IMR-90 (cell line): ENCODE results near the gene SPTB. TPM values are rescaled to one million over a fixed set of nuclear protein-coding genes. Genes with fewer than 3 reads are reported as not detected.

Experiments used
- ATAC-seq: fragments of 200-7000 bp; cut with Tn5 transposase; 2 replicates; pipeline ENCODE4 v1.9.1; 2020; ENCODE audit warnings: low read depth, mild to moderate bottlenecking, moderate library complexity
- BruUV-seq: library from RNA; stranded (reverse); fragments of 400-500 nt; replicated peaks from 2 replicates; lab custom pipeline; 2021; lab: Mats Ljungman, UMichigan
- CTCF ChIA-PET: fragments of 300-600 bp; formaldehyde crosslinking; extraction: SDS; loops from one replicate; lab custom pipeline; 2021; ENCODE audit warnings: antibody characterized with exemption; lab: Yijun Ruan, JAX
- POLR2A ChIA-PET: fragments of 300-600 bp; sonication (Branson Sonifier 250); formaldehyde crosslinking; loops from one replicate; lab custom pipeline; 2022; ENCODE audit warnings: antibody characterized with exemption; ENCODE audit not compliant: unreplicated experiment; lab: Charles Lee
- DNase-seq: peaks from one replicate; pipeline ENCODE4 v3.0.0; 2013
- H2AFZ ChIP-seq: replicated peaks from 2 replicates; pipeline ENCODE3; 2013; ENCODE audit warnings: low read length, mild to moderate bottlenecking; ENCODE audit not compliant: poor library complexity
- H2AK5ac ChIP-seq: 2 replicates; pipeline ENCODE4 v1.6.1; 2013; ENCODE audit warnings: low read depth, low read length, inconsistent platforms
- H2AK9ac ChIP-seq: replicated peaks from 2 replicates; pipeline ENCODE3; 2013; ENCODE audit warnings: mild to moderate bottlenecking, low read depth, low read length, moderate library complexity; ENCODE audit not compliant: poor library complexity
- H2BK120ac ChIP-seq: 2 replicates; pipeline ENCODE4 v1.6.1; 2013; ENCODE audit warnings: low read depth, low read length, inconsistent platforms
- H2BK15ac ChIP-seq: 3 replicates; pipeline ENCODE4 v1.6.1; 2013; ENCODE audit warnings: low read depth, low read length, inconsistent platforms
- H2BK20ac ChIP-seq: 2 replicates; pipeline ENCODE4 v1.6.1; 2013; ENCODE audit warnings: low read depth, mild to moderate bottlenecking, inconsistent platforms, low read length, moderate library complexity
- H2BK5ac ChIP-seq: 2 replicates; pipeline ENCODE4 v1.6.1; 2013; ENCODE audit warnings: mild to moderate bottlenecking, low read depth, low read length, inconsistent platforms; ENCODE audit not compliant: poor library complexity, severe bottlenecking
- H3K14ac ChIP-seq: replicated peaks from 2 replicates; pipeline ENCODE4 v1.6.1; 2013; ENCODE audit warnings: low read depth, low read length, inconsistent platforms
- H3K18ac ChIP-seq: 2 replicates; pipeline ENCODE4 v1.6.1; 2013; ENCODE audit warnings: low read depth, low read length, control low read depth
- H3K23ac ChIP-seq: 2 replicates; pipeline ENCODE4 v1.6.1; 2013; ENCODE audit warnings: low read depth, low read length, inconsistent platforms
- H3K27ac ChIP-seq: 2 replicates; pipeline ENCODE4 v1.5.1; 2013; ENCODE audit warnings: mild to moderate bottlenecking, control low read depth, low read length; ENCODE audit not compliant: insufficient read depth
- H3K27me3 ChIP-seq: 2 replicates; pipeline ENCODE4 v1.6.1; 2013; ENCODE audit warnings: low read length; ENCODE audit not compliant: control insufficient read depth, insufficient read depth
- H3K36me3 ChIP-seq: 2 replicates; pipeline ENCODE4 v1.6.1; 2013; ENCODE audit warnings: low read length, mixed read lengths; ENCODE audit not compliant: control insufficient read depth, insufficient read depth
- H3K4ac ChIP-seq: 2 replicates; pipeline ENCODE4 v1.6.1; 2013; ENCODE audit warnings: low read depth, low read length, inconsistent platforms
- H3K4me1 ChIP-seq: 2 replicates; pipeline ENCODE4 v1.6.1; 2013; ENCODE audit warnings: low read length, mixed read lengths; ENCODE audit not compliant: control insufficient read depth, insufficient read depth
- H3K4me2 ChIP-seq: 2 replicates; pipeline ENCODE4 v1.6.1; 2013; ENCODE audit warnings: low read depth, mild to moderate bottlenecking, control low read depth, low read length, moderate library complexity
- H3K4me3 ChIP-seq: 2 replicates; pipeline ENCODE4 v1.5.1; 2013; ENCODE audit warnings: low read depth, mild to moderate bottlenecking, control low read depth, low read length, moderate library complexity; ENCODE audit not compliant: insufficient read depth
- H3K56ac ChIP-seq: 2 replicates; pipeline ENCODE4 v1.6.1; 2013; ENCODE audit warnings: low read length, inconsistent platforms; ENCODE audit not compliant: insufficient read depth; ENCODE audit errors: extremely low read depth
- H3K79me1 ChIP-seq, 2 experiments: 2 replicates each; pipeline ENCODE4 v1.6.1; 2013; ENCODE audit warnings: low read length in 2 of 2, inconsistent platforms in 1 of 2, low read depth in 1 of 2
- H3K9ac ChIP-seq: 2 replicates; pipeline ENCODE4 v1.6.1; 2013; ENCODE audit warnings: low read depth, low read length, control low read depth
- H3K9me1 ChIP-seq: 2 replicates; pipeline ENCODE4 v1.6.1; 2013; ENCODE audit warnings: low read length, inconsistent platforms; ENCODE audit not compliant: insufficient read depth
- H3K9me3 ChIP-seq: 2 replicates; pipeline ENCODE4 v1.6.1; 2013; ENCODE audit warnings: low read length; ENCODE audit not compliant: control insufficient read depth, insufficient read depth
- H4K20me1 ChIP-seq: 2 replicates; pipeline ENCODE4 v1.6.1; 2013; ENCODE audit warnings: low read length, inconsistent platforms; ENCODE audit not compliant: insufficient read depth
- H4K5ac ChIP-seq: 2 replicates; pipeline ENCODE4 v1.6.1; 2013; ENCODE audit warnings: mild to moderate bottlenecking, low read depth, low read length, control low read depth
- H4K8ac ChIP-seq, 2 experiments: 2 replicates each; pipeline ENCODE4 v1.6.1; 2013; ENCODE audit warnings: low read depth in 2 of 2, low read length in 2 of 2, control low read depth in 1 of 2, inconsistent platforms in 1 of 2
- H4K91ac ChIP-seq: 2 replicates; pipeline ENCODE4 v1.6.1; 2013; ENCODE audit warnings: low read depth, low read length, inconsistent platforms; ENCODE audit not compliant: insufficient read depth
- CHD1 ChIP-seq: IDR thresholded peaks from 2 replicates; pipeline ENCODE4 v1.6.1; 2012; ENCODE audit warnings: low read depth, low read length, improper control_type of control experiment
- CTCF ChIP-seq: conservative IDR thresholded peaks from 2 replicates; pipeline ENCODE4 v1.5.1; 2012; ENCODE audit warnings: mild to moderate bottlenecking, low read depth, low read length, improper control_type of control experiment
- MAFK ChIP-seq: IDR thresholded peaks from 2 replicates; pipeline ENCODE4 v1.6.1; 2012; ENCODE audit warnings: low read depth, low read length, improper control_type of control experiment
- MAZ ChIP-seq: IDR thresholded peaks from 2 replicates; pipeline ENCODE4 v1.6.1; 2012; ENCODE audit warnings: low read depth, mild to moderate bottlenecking, low read length, improper control_type of control experiment, moderate library complexity, borderline replicate concordance
- POLR2A ChIP-seq: IDR thresholded peaks from 2 replicates; pipeline ENCODE4 v1.6.1; 2012; ENCODE audit warnings: mild to moderate bottlenecking, low read depth, low read length
- RAD21 ChIP-seq: IDR thresholded peaks from 2 replicates; pipeline ENCODE4 v1.6.1; 2012; ENCODE audit warnings: low read length, improper control_type of control experiment
- RCOR1 ChIP-seq: IDR thresholded peaks from 2 replicates; pipeline ENCODE4 v1.6.1; 2012; ENCODE audit warnings: mild to moderate bottlenecking, low read length, improper control_type of control experiment; ENCODE audit not compliant: insufficient replicate concordance
- RFX5 ChIP-seq: IDR thresholded peaks from 2 replicates; pipeline ENCODE4 v1.8.0; 2012; ENCODE audit warnings: low read depth, mild to moderate bottlenecking, low read length, moderate library complexity
- SMC3 ChIP-seq: fragments of 150-350 bp; IDR thresholded peaks from 2 replicates; pipeline ENCODE4 v1.6.1; 2016; ENCODE audit warnings: low read depth, mild to moderate bottlenecking, antibody characterized with exemption, low read length, moderate library complexity
- USF2 ChIP-seq: fragments of 150-350 bp; IDR thresholded peaks from 2 replicates; pipeline ENCODE4 v1.6.1; 2017; ENCODE audit warnings: mild to moderate bottlenecking, antibody characterized with exemption, low read length, low read depth
- WGBS, 2 experiments: methylation state at CpG; one replicate each; pipeline versions ENCODE4 v1.1.5 to v1.1.7; 2013; ENCODE audit warnings: missing lambda C conversion rate in 2 of 2; ENCODE audit not compliant: insufficient read length in 1 of 2; ENCODE audit errors: extremely low coverage in 2 of 2; 5-methylcytosine and 5-hydroxymethylcytosine counted together
- dilution Hi-C: fragments of 300-500 bp; cut with HindIII; formaldehyde crosslinking; loops from one replicate; pipeline ENCODE4 v1.14.3; 2018; ENCODE audit warnings: low sequenced_read_pairs; ENCODE audit not compliant: unreplicated experiment
- in situ Hi-C: fragments of 300-500 bp; cut with MboI; formaldehyde crosslinking; loops from 3 replicates; pipeline ENCODE4 v1.14.3; 2019; ENCODE audit warnings: low sequenced_read_pairs, inconsistent platforms, mixed read lengths
- intact Hi-C: fragments of 100-400 bp; cut with micrococcal nuclease; formaldehyde crosslinking; loops from 2 replicates; pipeline ENCODE4 v1.10.0; 2022
- polyA plus RNA-seq, 3 experiments: library from polyadenylated mRNA; depleted of rRNA; stranded (reverse); fragments of >200 nt; gene quantifications; 2 replicates each; pipeline ENCODE4 v1.2.3, GENCODE V29; 2012; ENCODE audit warnings: low replicate concordance in 1 of 3
- total RNA-seq: library from RNA; depleted of rRNA; stranded (reverse); fragments of >200 nt; gene quantifications from 2 replicates; pipeline ENCODE4 v1.2.3, GENCODE V29; 2012

SPTB gene
- total and polyA plus RNA-seq, 2 of the 4 experiments (the other 2 are of a cell fraction) = under 0.01 to 0.07 TPM

GRCh38 chr14:64760146-64760755 is 119.5 kb downstream of the SPTB start:
- no peak for ATAC-seq
- H2BK15ac ChIP-seq = peak overlapping the region; percentile 98; the same call in 1 of the 3 replicates
- DNase-seq = peak; percentile 42
- peak overlapping the region; percentile 96 for H3K4ac ChIP-seq
- no peak overlapping the region; the same call in 1 of the 2 replicates for H3K18ac ChIP-seq
- H4K91ac ChIP-seq = 0 out of 2 replicates have a peak overlapping the region, but pooled peaks have one; percentile 96
- H4K8ac ChIP-seq = 0 out of 4 replicates have a peak overlapping the region, but pooled peaks of 1 of the 2 experiments have one; percentile 20
- CTCF ChIA-PET = no interaction called here
- in situ Hi-C loops = loop anchor here (5.0 to 10.0 kb wide), 2 partner anchors 88 to 225 kb away; no protein-coding TSS in a partner anchor
- H3K9me1 ChIP-seq = peaks cover 26% of the 10 kb centered on the region
- no peak overlapping the region for H2BK5ac ChIP-seq
- no peaks in the 10 kb centered on the region for H3K27me3 ChIP-seq
- H3K4me1 ChIP-seq = peaks cover 52% of the 10 kb centered on the region
- no peaks in the 10 kb centered on the region for H3K79me1 ChIP-seq
- H3K4me3 ChIP-seq = no peak overlapping the region
- peak overlapping the region; percentile 98 for H2BK20ac ChIP-seq
- dilution Hi-C loops = no loop called here
- no TSS peak for BruUV-seq
- TF ChIP-seq RCOR1 = no peak
- peak; percentile 35; the same call in 1 of the 2 replicates for TF ChIP-seq SMC3
- TF ChIP-seq CTCF = peak; percentile 57
- no peak for TF ChIP-seq CHD1
- TF ChIP-seq RAD21 = peak; percentile 48
- no peak for TF ChIP-seq MAZ
- no peak for TF ChIP-seq MAFK
- TF ChIP-seq USF2 = no peak
- no peak for TF ChIP-seq POLR2A
- no peak for TF ChIP-seq RFX5
- 90% methylated on average over 3 of the region's 8 CpGs; no CpG with 5 or more reads in 1 of the 2 experiments for WGBS, 2 experiments
- H4K20me1 ChIP-seq = 0 out of 2 replicates have a peak, but pooled peaks cover 6% of the 10 kb centered on the region
- H2AFZ ChIP-seq = no peak overlapping the region
- intact Hi-C loops = loop anchor here (5.0 kb wide), 1 partner anchor 132 kb away; no protein-coding TSS in a partner anchor
- H3K36me3 ChIP-seq = no peaks in the 10 kb centered on the region
- no peak overlapping the region for H3K56ac ChIP-seq
- H3K23ac ChIP-seq = no peak overlapping the region
- peak overlapping the region; percentile 62 for H2AK9ac ChIP-seq
- H2AK5ac ChIP-seq = peak overlapping the region; percentile 99
- H3K9ac ChIP-seq = no peak overlapping the region
- H3K14ac ChIP-seq = no peak overlapping the region
- H4K5ac ChIP-seq = no peak overlapping the region
- H3K4me2 ChIP-seq = no peak overlapping the region
- H3K27ac ChIP-seq = no peak overlapping the region
- peak overlapping the region; percentile 97 for H2BK120ac ChIP-seq
- POLR2A ChIA-PET = no interaction called here
- H3K9me3 ChIP-seq = no peaks in the 10 kb centered on the region
